Measurements from ENCODE around the gene CHCHD4.

DNA sequence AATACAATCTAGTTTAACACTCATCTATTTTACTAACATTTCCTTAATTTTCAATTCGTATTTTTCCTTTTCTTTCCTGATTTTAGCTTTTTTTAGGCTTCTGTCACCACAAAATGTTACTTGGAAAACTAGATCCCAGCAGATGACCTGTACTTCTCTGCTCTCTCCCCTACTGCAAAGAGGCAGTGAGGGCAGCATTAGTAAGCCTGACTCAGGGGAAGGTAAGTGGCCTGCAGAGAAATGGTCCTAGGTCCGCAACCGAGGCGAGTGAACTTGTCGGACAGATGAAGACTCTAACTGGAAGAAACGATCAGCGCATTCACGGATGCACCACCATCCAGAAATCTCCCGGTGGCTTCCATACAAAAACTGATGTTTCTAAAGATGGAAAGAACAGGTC, 20.6 kb upstream of the CHCHD4 start:
- TF ChIP-seq CTCF (conservative IDR thresholded peaks at IDR 0.05 in 1 of 2, IDR thresholded peaks at IDR 0.05 in 1 of 2; ENCODE audit: extremely low read depth in 1 of 2, insufficient read depth in 1 of 2, low read depth in 1 of 2, low read length in 2 of 2), result no peak
- no peak for TF ChIP-seq EZH2 (IDR thresholded peaks at IDR 0.05; ENCODE audit: borderline replicate concordance, low read length)

Measured in mammary epithelial cell (primary cell).